ENCODE data around the gene KNG1. TPM values are rescaled to one million over a fixed set of nuclear protein-coding genes. Genes with fewer than 3 reads are reported as not detected.

Gene KNG1
- total and polyA plus RNA-seq, 2 of the 8 experiments (the other 6 are each of a cell fraction or from before 2014, with no cell fraction given): 0.05 TPM; not detected in 1

DNA sequence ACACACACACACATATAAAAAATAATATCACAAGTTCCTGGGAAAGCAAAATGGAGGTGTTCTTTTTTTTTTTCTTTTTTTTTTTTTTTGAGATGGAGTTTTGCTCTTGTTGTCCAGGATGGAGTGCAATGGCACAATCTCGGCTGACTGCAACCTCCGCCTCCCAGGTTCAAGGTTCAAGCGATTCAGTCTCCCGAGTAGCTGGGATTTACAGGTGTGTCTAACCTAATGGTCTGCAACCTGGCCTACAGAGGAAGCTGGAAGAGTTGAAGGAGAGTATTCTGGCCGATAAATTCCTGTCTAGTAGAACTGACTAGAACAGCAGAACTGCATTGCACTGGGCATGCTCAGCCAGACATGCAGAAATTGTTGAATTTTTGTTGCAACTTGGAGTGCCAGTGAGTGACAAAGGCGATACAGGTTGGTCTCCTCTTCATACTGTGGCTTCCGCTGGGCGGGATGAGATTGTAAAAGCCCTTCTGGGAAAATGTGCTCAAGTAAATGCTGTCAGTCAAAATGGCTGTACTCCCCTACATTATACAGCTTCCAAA, 43.8 kb downstream of the KNG1 start (continued):
- no peak for TF ChIP-seq GTF2F1 (IDR thresholded peaks at IDR 0.05; ENCODE audit: borderline replicate concordance, low read depth, low read length)
- TF ChIP-seq PHF8 (conservative IDR thresholded peaks at IDR 0.05; ENCODE audit: low read depth, low read length): no peak
- no peak for TF ChIP-seq GABPA (IDR thresholded peaks at IDR 0.05; ENCODE audit: borderline replicate concordance, insufficient read depth, low read length)
- no peak for TF ChIP-seq NANOG (IDR thresholded peaks at IDR 0.05; ENCODE audit: insufficient read depth, low read depth, low read length, poor library complexity, severe bottlenecking)
- no peak for TF ChIP-seq BACH1 (IDR thresholded peaks at IDR 0.05; ENCODE audit: low read length)
- no peak for TF ChIP-seq JUND (IDR thresholded peaks at IDR 0.05; ENCODE audit: low read length)
- no peak for TF ChIP-seq JUN (IDR thresholded peaks at IDR 0.05; ENCODE audit: low read depth, low read length)
- no peak for TF ChIP-seq SAP30 (IDR thresholded peaks at IDR 0.05; ENCODE audit: insufficient read depth, insufficient replicate concordance, low read length)
- TF ChIP-seq ZNF274 (IDR thresholded peaks at IDR 0.05; ENCODE audit: borderline replicate concordance, extremely low read depth, low read length): no peak

Data from H1 (cell line).